Natural killer cell (primary cell): ENCODE measurements around the gene PRODH. TPM values are rescaled to one million over a fixed set of nuclear protein-coding genes. Genes with fewer than 3 reads are reported as not detected.

Experiments
- ATAC-seq, 3 donors: fragments of 150-1000 bp in 2 of 3; fragments of 200-7000 bp in 1 of 3; cut with Tn5 transposase; 1 replicate in 1 of 3; 2 replicates in 2 of 3; pipeline ENCODE4 v1.10.0; 2021; ENCODE audit warnings: mild to moderate bottlenecking in 2 of 3, moderate library complexity in 2 of 3
- DNase-seq, 2 donors: peaks; one replicate each; pipeline versions ENCODE4 v3.0.0 to v3.0.0-alpha.2; 2013 to 2021; ENCODE audit warnings: mixed read lengths in 1 of 2
- H3K27ac ChIP-seq: one replicate; pipeline ENCODE4 v1.5.1; 2013; ENCODE audit warnings: mild to moderate bottlenecking, low read length
- H3K27me3 ChIP-seq: one replicate; pipeline ENCODE4 v1.6.1; 2013; ENCODE audit warnings: low read length; ENCODE audit not compliant: control insufficient read depth, insufficient read depth
- H3K36me3 ChIP-seq: one replicate; pipeline ENCODE4 v1.6.1; 2013; ENCODE audit warnings: low read length; ENCODE audit not compliant: control insufficient read depth, insufficient read depth
- H3K4me1 ChIP-seq: one replicate; pipeline ENCODE4 v1.6.1; 2013; ENCODE audit warnings: low read length; ENCODE audit not compliant: control insufficient read depth, insufficient read depth
- H3K4me3 ChIP-seq: one replicate; pipeline ENCODE4 v1.5.1; 2013; ENCODE audit warnings: low read length
- H3K9me3 ChIP-seq: one replicate; pipeline ENCODE4 v1.6.1; 2013; ENCODE audit warnings: low read length; ENCODE audit not compliant: control insufficient read depth, insufficient read depth
- H3K27ac Mint-ChIP-seq, 2 donors: one replicate each; pipeline ENCODE4 v1.8.0; 2022; ENCODE audit warnings: mild to moderate bottlenecking in 2 of 2, mixed read lengths in 2 of 2, moderate library complexity in 1 of 2
- H3K27me3 Mint-ChIP-seq, 2 donors: one replicate each; pipeline ENCODE4 v1.8.0; 2022; ENCODE audit warnings: low read depth in 2 of 2, mixed read lengths in 2 of 2
- H3K36me3 Mint-ChIP-seq: one replicate; pipeline ENCODE4 v1.8.0; 2022; ENCODE audit warnings: mixed read lengths
- H3K4me1 Mint-ChIP-seq, 2 donors: one replicate each; pipeline ENCODE4 v1.8.0; 2022; ENCODE audit warnings: mixed read lengths in 2 of 2
- H3K4me3 Mint-ChIP-seq: one replicate; pipeline ENCODE4 v1.8.0; 2022; ENCODE audit warnings: mild to moderate bottlenecking, moderate library complexity, mixed read lengths
- H3K9me3 Mint-ChIP-seq, 2 donors: one replicate each; pipeline ENCODE4 v1.8.0; 2022; ENCODE audit warnings: mixed read lengths in 2 of 2
- CTCF ChIP-seq: fragments of 200-600 bp; IDR thresholded peaks from one replicate; pipeline ENCODE4 v1.8.0; 2022; ENCODE audit warnings: antibody characterized with exemption
- WGBS: methylation state at CpG from one replicate; pipeline ENCODE4 v1.1.7; 2013; ENCODE audit warnings: missing lambda C conversion rate; ENCODE audit not compliant: insufficient coverage; 5-methylcytosine and 5-hydroxymethylcytosine counted together
- intact Hi-C: fragments of 100-400 bp; cut with micrococcal nuclease; formaldehyde crosslinking; loops from one replicate; pipeline ENCODE4 v1.14.2; 2022
- total RNA-seq, 4 donors: library from RNA; stranded (reverse); fragments of 120-200 nt in 1 of 4; gene quantifications; one replicate each; pipeline versions ENCODE4 v1.2.3 to v1.2.4, GENCODE V29; 2013 to 2022

Gene PRODH
- total RNA-seq, 3 donors from 2014 or later (not counting 1 experiment from before 2014, with no cell fraction given) = not detected

DNA sequence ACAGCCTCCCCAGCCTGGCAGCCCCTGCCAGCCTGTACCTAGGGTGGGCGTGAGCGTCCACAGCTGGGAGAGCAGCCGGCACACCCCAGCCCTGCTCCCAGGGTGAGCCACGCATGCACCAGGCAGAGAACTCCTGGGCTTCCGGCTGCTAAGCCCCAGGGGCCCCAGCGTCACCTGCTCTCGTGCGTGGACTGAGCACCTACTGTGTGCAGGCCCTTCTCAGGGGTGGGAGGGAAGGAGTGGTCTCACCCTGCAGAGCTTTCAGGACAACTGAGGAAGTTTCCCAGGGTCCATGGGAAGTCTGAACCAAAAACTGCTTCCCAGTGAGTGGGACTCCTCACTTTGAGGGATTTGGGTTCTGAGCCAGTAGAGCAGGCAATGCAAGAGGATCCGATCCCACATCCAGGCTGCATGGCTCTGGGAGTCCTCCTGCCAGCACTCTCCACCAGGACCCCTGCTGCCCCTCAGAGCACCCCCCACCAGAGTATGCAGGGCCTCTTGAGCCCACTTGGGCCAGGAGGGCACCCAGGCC lies 47.1 kb upstream of the PRODH start:
- Histone ChIP-seq H3K4me1 (no peaks in the 10 kb centered on the region), H3K4me3 (no peak overlapping the region), H3K36me3 (no peaks in the 10 kb centered on the region), H3K9me3 (no peaks in the 10 kb centered on the region), H3K27me3 (peaks cover 2% of the 10 kb centered on the region), H3K27ac (no peak overlapping the region)
- Mint-ChIP-seq H3K4me3 (no peak overlapping the region), H3K4me1 (no peaks in the 10 kb centered on the region), H3K27ac (no peak overlapping the region), H3K27me3 (no peaks in the 10 kb centered on the region), H3K36me3 (no peaks in the 10 kb centered on the region), H3K9me3 (peaks cover 0 to 2% of the 10 kb centered on the region in 2 donors)
- intact Hi-C loops = no loop called here
- DNase-seq = no peak
- WGBS = 94% methylated on average over 9 of the region's 9 CpGs
- no peak for ATAC-seq
- no peak for TF ChIP-seq CTCF

GRCh38 chr22:18980829-18981228 lies 44.7 kb upstream of the PRODH start:
- no peak for DNase-seq
- Histone ChIP-seq H3K4me3 (no peak overlapping the region), H3K36me3 (no peaks in the 10 kb centered on the region), H3K27ac (no peak overlapping the region), H3K4me1 (no peaks in the 10 kb centered on the region), H3K27me3 (peaks cover 2% of the 10 kb centered on the region), H3K9me3 (no peaks in the 10 kb centered on the region)
- peaks cover 0 to 2% of the 10 kb centered on the region in 2 donors for H3K9me3 Mint-ChIP-seq
- H3K27me3 Mint-ChIP-seq = no peaks in the 10 kb centered on the region
- H3K4me1 Mint-ChIP-seq = no peaks in the 10 kb centered on the region
- intact Hi-C loops = no loop called here
- no peak for ATAC-seq
- H3K36me3 Mint-ChIP-seq = no peaks in the 10 kb centered on the region
- H3K4me3 Mint-ChIP-seq = no peak overlapping the region
- TF ChIP-seq CTCF = no peak
- no peak overlapping the region for H3K27ac Mint-ChIP-seq

DNA sequence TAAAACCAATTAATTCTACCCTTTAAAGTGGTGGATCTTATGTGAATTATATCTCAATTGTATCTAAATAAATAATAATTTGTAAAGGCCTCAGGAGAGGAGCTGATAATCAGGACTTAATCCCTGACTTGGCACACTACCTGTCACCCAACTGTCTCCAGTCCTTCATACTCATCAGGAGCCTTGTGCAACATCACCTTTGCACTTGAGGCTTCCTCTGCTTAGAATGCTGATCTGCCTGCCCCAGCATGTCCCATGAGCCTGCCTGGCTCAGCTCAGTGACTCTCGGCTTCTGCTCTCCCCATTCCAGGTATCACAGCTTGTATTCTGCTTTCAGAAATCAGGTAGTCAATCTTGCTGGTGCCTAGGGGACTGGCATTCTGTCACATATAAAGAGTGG lies 43.9 kb upstream of the PRODH start:
- H3K27me3 ChIP-seq = peaks cover 2% of the 10 kb centered on the region
- DNase-seq = no peak
- no peak overlapping the region for H3K27ac Mint-ChIP-seq
- H3K27ac ChIP-seq = no peak overlapping the region
- H3K36me3 Mint-ChIP-seq = no peaks in the 10 kb centered on the region
- H3K4me3 Mint-ChIP-seq = no peak overlapping the region
- H3K9me3 ChIP-seq = no peaks in the 10 kb centered on the region
- H3K4me3 ChIP-seq = no peak overlapping the region
- H3K27me3 Mint-ChIP-seq = no peaks in the 10 kb centered on the region
- no peaks in the 10 kb centered on the region for H3K4me1 Mint-ChIP-seq
- no peak for ATAC-seq
- H3K9me3 Mint-ChIP-seq = peaks cover 0 to 2% of the 10 kb centered on the region in 2 donors
- H3K4me1 ChIP-seq = no peaks in the 10 kb centered on the region
- WGBS = 92% methylated on average over 1 of the region's 1 CpG
- H3K36me3 ChIP-seq = no peaks in the 10 kb centered on the region
- no peak for TF ChIP-seq CTCF
- intact Hi-C loops = no loop called here

DNA sequence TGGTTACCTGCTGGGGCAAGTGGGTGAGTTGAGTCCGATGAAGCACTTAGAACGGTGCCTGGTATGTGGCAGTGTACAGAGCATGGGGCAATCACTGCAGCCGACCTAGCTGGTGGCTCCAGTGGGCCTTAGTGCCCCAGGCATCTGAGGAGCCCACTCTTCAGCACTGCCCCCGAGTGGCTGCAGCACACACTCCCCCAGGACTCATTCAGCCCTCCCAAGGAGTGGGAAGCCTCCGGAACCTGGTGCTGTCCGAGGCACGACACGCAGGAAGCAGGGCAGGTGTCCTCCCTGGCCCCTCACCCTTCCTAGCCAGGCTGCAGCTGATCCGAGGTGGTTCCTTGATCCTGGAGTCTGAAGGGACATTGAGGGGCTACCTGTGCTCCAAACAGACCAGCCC lies 42.4 kb upstream of the PRODH start:
- intact Hi-C loops = no loop called here
- WGBS = 79% methylated on average over 9 of the region's 9 CpGs

More for the DNA sequence above, 42.4 kb upstream of the PRODH start:
- no peak overlapping the region for H3K4me3 Mint-ChIP-seq
- TF ChIP-seq CTCF = no peak
- DNase-seq (no peak), ATAC-seq (no peak)
- H3K36me3 Mint-ChIP-seq = no peaks in the 10 kb centered on the region
- no peaks in the 10 kb centered on the region for H3K9me3 ChIP-seq
- no peaks in the 10 kb centered on the region for H3K4me1 Mint-ChIP-seq
- peaks cover 2% of the 10 kb centered on the region for H3K27me3 ChIP-seq
- no peaks in the 10 kb centered on the region for H3K4me1 ChIP-seq
- peaks cover 5 to 7% of the 10 kb centered on the region in 2 donors for H3K27me3 Mint-ChIP-seq
- peaks cover 0 to 2% of the 10 kb centered on the region in 2 donors for H3K9me3 Mint-ChIP-seq
- H3K36me3 ChIP-seq = no peaks in the 10 kb centered on the region
- H3K27ac Mint-ChIP-seq = no peak overlapping the region
- H3K4me3 ChIP-seq = no peak overlapping the region
- no peak overlapping the region for H3K27ac ChIP-seq
